Hypothalamus (tissue), 51 donors: ENCODE measurements around the gene OR56A3.
"Not testable (repeated sequence)": the region's sequence is repeated elsewhere in the genome, so short reads cannot be mapped to it uniquely, and the experiment has no call there.

ENCODE experiments used
- DNase-seq, 51 donors: peaks; one replicate each; lab custom pipeline; 2025; lab: John Stamatoyannopoulos, UW

OR56A3 gene, protein sequence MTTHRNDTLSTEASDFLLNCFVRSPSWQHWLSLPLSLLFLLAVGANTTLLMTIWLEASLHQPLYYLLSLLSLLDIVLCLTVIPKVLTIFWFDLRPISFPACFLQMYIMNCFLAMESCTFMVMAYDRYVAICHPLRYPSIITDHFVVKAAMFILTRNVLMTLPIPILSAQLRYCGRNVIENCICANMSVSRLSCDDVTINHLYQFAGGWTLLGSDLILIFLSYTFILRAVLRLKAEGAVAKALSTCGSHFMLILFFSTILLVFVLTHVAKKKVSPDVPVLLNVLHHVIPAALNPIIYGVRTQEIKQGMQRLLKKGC

DNA sequence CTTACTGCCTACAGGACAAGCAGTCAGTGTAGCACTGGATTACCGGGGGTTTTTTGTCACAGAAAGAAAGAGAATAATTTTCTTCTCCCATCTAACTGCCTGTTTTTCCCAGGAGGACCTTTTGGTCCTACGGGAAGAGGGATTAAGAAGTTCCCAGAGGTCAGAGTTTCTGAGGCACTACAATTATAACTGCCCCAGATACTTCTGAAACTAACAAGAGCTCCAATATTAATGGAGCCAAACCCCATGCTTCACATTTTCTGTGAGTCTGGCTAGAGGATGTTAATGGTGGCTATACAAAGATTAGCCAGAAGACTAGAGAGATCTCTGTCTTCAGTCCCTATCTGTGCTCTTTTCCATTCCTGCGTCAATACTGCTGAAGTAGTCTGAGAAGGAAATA is at the start of gene OR56A3:
OR56A3 (plus strand) TSS at position 301 of the 400 bp plus-strand sequence. CDS start 5,096 bp downstream, outside the sequence.
- DNase-seq: no peak

DNA sequence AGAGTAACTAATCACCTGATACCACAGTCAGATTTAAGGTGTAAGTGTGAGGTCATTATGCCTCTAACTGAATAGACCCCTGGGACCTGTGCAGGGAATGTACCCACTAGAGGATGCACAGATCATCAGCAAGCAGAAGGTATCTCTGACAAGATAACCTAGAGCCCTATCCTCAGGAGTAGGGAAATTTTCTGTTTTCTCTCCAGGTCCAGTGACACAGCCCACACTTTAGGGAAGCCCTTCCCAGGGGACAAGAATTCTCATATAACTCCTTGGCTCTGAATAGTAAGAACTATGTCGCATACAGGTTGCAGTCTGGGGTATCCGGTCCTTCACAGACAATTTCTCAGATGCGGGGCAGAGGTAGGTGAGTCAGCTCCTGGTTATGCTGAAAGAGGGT is 49.1 kb upstream of the OR56A3 start, which contains the start of gene OR52E5:
OR52E5 (plus strand) TSS at position 301 of the 400 bp plus-strand sequence. CDS start 7,569 bp downstream, outside the sequence.
- no peak for DNase-seq

DNA sequence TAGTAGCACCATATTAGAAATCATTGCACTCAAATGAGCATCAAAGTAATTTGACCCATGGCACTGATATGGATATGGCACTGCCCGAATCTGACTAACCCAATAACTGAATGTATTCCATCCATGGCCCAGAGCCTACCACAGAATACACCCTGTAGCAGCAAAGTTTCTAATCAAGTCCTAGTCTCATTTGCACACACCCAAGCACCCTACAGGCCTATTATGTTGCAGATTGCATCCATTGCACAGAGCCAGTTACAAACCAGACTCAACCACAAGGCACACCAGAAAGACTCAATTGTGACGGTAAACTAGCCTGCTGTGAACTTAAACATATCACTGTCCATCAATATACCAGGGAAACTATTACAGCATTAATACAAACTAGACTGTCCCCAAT is 42.5 kb upstream of the OR56A3 start:
- DNase-seq: no peak

DNA sequence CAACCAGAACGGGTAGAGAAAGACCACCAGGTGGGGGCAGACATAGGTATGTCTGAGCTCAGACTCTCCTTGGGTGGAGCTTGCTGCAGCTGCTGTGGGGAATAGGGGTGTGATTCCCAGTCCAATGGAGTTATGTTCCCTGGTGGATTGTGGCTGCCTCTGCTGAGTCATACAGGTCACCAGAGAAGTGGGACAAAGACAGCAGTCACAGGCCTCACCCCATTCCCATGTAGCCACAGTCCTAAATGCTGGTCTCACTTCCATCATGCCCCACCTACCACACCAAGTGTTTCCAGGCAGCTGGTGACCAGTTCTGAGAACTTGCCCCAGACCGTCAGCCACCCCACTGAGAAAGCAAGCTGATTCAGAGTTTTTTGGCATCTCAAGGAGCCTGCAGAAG is 31.5 kb upstream of the OR56A3 start:
- no peak for DNase-seq

DNA sequence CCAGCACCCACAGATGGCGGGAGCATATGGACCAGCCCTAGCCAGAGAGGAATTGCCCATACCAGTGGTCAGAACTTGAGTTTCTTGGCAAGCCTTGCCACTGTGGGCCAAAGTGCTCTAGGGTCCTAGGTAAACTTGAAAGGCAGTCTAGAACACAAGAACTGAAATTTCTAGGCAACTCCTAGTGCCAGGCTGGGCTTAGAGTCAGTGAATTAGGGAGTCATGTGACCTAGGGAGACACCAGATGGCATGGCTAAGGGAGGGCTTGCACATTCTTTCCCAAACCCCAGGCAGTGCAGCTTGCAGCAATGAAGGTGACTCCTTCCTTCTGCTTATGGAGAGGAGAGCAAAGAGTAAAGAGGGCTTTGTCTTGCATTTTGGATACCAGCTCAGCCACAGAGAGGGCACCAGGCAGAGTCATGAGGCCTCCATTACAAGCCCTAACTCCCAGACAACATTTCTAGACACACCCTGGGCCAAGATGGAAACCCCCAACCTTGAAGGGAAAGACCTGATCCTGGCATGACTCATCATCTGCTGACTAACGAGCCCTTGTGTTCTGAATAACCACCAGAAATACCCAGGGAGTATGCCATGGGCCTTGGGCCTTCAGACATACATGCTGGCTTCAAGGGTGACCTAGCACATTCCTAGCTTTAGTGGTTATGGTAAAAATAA is 19.2 kb upstream of the OR56A3 start:
- DNase-seq: no peak

DNA sequence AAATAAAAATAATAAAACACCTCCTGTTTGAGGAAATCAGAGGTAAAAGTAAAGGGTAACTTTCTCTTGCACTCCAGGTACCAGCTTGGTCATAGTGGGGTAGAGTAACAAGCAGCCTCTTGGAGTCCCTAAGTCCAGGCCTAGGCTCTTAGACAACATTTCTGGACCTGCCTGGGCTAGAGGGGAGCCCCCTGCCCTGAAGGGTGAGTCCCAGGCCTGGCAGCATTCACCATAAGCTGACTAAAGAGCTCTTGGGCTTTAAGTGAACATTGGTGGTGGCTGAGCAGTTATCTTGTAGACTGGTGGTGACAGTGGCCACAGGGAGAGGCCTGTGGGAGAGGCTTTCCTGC is 18.6 kb upstream of the OR56A3 start:
- no peak for DNase-seq

DNA sequence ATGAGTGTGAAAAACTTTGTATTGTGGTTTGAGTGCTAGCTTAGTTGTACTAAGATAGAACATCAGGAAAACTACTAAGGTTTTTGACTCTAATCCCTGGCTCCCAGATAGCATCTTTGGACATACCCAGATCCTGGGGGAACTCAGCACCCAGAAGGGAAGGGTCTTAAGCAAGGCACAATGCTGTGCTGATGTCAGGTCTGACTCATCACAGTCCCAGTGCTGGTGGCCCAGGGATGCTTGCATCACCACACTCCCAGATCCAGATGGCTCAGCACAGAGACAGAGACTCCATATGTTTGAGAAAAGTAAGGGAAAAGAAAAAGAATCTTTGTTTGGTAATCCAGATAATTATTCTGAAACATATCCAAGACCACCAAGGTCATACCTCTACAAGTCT is 18.3 kb upstream of the OR56A3 start:
- no peak for DNase-seq

DNA sequence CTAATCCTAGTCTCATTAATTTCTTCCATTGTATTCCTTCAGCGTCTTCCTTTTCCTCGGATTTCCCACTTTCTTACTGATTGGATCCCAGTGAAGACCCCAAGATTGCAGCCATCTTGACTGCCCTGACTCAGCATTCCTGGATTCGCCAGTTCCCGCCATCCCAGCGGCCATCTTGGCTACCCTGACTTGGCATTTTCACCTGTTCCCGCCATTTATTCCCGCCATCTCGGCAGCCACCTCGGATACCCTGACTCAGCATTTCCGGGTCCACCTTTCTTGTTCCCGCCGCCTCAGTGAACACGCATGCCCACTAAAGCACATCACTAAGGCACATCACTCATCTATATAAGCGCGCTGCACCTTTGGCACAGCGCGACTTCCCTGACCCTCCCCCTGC is 13.8 kb upstream of the OR56A3 start:
- no peak for DNase-seq

DNA sequence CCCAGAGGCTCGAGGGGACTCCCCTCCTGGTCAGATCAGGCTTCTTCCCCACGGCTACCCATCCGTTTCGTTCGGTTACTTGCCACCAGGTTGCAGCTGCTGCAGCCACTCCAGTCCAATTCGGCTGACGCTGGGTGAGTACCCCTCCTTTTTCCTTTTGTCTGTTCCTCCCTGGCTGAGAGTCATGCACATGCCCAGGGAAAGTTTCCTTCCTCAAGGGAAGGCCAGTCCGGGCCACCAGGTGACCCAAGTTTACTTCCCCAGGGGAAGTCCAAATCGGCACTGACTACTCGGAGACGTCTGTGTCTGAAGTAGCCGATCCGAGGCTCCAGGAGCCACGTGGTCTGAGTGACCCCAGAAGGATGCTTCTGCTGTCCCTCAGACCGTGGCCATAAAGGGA is 13.2 kb upstream of the OR56A3 start:
- DNase-seq: no peak

DNA sequence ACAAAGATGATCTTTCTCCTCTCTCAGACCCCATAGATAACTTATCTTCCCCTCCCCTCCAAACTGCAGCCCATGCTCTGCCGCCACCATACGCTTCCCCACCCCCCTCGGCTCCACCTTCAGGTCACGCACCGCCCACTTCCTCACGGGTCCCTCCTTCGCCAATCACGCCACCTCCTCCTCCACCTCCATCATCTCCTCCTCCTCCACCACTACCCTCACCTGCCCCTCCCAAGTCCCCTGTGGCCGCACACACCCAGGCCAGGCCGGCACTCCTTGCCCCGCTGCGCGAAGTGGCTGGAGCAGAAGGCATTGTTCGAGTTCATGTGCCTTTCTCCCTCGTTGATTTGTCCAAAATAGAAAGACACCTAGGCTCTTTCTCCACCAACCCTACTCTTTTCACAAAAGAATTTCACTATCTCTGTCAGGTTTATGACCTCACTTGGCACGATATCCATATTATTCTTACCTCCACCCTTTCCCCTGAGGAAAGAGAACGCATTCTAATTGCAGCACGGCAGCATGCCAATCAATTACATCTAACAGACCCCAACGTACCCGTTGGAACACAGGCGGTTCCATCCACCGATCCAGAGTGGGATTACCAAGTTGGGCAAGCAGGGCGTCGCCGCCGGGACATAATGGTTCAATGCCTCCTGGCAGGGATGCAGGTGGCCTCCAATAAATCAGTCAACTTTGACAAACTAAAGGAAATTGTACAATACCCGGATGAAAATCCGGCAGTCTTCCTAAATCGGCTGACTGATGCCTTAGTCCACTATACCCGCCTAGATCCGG is 12.3 kb upstream of the OR56A3 start:
- DNase-seq: no peak

DNA sequence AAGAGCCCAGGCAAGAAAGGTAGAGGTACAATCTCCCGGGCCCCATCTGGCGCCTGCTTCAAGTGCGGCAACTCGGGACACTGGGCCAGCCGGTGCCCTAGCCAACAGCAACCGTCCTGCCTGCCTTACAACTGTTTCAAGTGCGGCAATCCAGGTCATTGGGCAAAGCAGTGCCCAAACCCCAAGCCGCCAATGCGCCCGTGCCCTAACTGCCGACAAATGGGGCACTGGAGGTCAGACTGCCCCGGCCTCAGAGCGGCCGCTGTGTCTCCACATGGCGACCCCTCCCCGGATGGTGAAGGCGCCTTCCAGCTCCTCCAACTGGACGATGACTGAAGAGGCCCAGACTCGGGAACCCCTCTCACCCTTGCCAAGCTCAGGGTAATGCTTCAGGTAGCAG is 11.4 kb upstream of the OR56A3 start:
- DNase-seq: no peak

DNA sequence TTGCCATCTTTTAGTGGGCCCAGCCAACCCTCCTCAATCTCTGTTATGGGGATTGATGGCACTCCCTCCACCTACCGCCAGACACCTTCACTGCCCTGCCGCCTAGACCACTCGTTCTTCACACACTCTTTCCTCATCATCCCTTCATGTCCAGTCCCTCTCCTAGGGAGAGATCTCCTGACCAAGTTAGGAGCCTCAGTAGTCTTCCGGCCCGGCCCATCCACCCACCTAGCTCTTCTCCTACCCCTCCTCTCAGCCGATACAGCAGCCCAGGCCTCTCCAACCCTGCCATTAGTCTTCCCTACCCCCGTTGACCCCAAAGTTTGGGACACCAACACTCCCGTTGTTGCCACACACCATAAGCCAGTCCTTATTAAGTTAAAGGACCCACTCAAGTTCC is 11.0 kb upstream of the OR56A3 start:
- no peak for DNase-seq

DNA sequence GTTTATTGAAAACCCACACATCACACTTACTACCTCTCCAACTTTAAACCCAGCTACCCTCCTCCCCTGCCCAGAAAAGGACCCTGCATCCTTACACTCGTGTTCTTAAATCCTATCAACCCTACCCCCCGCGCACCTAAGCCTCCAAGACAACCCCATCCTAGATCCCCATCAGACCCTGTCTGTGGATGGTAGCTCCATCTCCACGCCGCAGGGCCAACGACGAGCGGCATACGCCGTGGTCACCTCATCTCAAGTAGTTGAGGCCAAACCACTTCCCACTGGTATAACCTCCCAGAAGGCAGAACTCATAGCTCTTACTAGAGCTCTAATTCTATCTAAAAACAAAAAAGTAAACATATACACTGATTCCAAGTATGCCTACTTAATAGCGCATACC is 9.4 kb upstream of the OR56A3 start:
- no peak for DNase-seq

DNA sequence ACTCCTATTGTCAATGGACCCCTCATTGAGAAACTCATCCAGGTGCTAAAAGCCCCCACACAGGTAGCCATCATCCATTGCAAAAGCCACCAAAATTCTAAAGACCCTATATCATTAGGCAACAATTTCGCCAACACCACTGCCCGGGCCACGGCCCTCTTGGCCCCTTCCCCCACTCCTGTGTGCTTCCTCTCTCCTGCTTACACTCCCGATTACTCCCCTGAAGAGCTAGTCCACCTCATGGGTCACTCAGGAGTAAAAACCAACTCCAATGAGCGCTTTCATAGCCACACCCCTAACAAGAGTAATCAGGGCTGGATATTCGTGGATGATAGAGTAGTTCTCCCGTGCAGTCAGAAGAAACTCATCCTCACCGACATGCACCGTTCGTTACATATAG is 8.9 kb upstream of the OR56A3 start:
- DNase-seq: no peak

DNA sequence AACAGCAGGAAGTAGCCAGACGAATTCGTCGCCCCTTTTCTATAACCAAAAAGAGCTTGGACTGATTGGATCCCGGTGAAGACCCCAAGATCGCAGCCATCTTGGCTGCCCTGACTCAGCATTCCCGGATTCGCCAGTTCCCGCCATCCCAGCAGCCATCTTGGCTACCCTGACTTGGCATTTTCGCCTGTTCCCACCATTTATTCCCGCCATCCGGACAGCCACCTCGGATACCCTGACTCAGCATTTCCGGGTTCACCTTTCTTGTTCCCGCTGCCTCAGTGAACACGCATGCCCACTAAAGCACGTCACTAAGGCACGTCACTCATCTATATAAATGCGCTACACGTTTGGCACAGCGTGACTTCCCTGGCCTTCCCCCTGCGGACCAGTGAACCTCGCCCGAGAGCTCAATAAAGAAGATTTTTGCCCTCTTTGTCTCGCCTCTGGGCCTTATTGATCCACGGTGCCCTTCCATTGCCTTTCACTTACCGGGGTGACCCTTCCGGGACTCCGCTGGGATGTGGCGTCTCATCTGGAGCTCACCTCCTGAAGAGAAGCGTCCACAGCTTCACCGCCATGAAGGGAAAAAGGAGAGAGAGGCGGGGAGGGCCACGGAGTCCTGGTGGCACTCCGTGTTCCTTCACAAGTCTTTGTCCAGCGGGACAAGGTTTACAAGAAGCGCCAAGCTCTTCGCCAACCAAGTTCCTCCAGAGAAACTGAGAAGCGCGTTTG is 4.0 kb upstream of the OR56A3 start:
- DNase-seq: no peak

DNA sequence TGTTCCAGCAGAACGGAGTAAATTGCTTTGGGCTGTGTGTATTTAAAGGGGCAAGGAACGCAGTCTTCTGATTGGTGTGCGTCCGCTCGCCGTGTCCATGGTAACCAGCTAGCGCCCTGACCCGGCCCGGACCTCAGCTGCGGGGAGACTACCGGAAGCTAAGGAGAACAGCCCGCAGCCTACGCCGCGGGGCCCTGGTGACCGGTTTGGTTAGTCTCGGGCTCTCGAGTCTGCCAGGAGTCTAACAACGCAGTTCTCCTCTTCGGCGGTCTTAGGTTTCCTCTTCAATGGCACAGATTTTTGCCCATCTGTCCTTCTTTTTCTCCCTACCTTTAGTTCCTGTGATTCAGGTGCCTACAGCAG is 3.5 kb upstream of the OR56A3 start:
- peak in 1 of 51 donors; percentile 2 for DNase-seq

DNA sequence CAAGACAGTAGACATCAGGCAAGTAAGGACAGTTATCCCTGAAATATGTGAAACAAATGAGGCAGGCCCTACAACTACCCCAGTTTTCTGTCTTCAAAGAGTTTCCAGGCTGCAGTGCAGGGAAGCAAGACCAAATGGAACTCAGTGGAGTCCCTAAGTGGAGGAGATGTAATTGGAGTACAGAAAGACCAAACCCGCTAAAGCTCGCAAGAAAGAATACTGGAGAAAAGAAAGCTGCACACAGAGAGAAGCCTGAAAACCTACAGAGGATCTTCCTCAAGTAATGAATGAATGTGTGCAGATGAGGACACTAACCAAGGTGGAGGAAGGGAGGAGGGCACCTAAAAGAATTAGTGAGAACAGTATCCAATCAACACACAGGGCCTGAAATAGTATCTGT is 1.3 kb upstream of the OR56A3 start:
- no peak for DNase-seq

DNA sequence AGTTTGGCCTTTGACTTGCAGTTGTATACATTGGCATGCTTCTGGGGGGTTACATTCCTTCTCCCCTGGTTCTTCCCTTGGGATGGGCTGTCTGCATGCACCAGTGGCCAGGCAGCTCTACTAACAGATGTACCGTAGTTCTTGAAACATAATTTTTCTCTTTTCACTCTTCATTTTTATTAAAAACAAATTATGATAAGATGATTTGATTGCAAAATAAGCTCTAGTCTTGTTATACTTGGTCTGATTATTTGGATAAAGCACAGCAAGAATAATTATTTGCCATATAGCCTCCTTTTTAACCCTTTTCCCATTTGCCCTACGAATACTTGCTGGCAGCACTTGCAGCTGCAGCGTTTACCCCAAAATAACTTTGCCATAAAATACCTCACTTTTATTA is 13.5 kb downstream of the OR56A3 start:
- no peak for DNase-seq

DNA sequence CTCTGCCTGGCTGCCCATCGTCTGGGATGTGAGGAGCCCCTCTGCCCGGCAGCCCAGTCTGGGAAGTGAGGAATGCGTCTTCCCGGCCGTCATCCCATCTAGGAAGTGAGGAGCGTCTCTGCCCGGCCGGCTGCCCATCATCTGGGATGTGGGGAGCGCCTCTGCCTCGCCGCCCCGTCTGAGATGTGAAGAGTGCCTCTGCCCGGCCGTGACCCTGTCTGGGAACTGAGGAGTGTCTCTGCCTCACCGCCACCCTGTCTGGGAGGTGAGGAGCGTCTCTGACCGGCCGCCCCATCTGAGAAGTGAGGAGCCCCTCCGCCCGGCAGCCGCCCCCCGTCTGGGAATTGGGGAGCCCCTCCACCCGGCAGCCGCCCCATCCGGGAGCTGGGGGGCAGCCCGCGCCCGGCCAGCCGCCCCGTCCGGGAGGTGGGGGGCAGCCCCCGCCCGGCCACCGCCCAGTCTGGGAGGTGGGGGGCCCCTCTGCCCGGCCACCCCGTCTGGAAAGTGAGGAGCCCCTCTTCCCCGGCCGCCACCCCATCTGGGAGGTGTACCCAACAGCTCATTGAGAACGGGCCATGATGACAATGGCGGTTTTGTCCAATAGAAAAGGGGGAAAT is 18.8 kb downstream of the OR56A3 start:
- not testable (repeated sequence) for DNase-seq

DNA sequence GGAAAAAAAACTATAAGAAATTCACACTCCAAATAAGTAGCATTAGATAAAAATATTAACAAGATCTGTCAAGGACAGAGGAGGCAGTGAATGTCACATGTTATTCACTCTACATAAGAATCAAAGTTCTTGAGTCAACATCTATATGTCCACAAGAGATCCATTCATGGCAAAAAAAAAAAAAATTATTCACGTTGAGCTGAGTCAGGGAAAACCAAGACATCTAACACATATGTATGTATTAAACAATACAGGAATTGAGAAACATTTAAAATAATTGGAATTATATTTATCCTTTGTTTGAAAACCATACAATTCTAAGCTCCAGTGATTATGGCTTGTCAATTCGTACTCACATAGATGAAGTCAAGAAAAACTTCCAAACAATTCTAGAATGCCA is 24.9 kb downstream of the OR56A3 start:
- DNase-seq: no peak

DNA sequence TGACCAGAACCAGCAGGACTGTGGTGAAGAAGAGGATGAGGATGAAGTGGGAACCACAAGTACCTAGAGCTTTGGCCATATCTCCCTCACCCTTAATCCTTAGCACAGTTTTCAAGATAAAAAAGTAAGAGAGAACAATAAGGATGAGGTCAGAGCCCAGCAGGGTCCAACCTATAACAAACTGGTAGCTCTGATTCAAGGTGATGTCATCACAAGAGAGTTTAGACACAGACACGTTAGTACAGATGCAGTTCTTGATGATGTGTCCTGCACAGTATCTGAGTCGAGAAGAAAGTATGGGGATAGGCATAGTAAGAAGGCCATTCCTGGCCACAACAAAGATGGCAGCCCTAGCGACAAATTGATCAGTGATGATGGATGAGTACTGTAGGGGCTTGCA is 25.7 kb downstream of the OR56A3 start:
- DNase-seq: no peak
